ENCODE measurements around the gene GRK2. TPM values are rescaled to one million over a fixed set of nuclear protein-coding genes. Genes with fewer than 3 reads are reported as not detected.

Gene GRK2
- total RNA-seq, 3 donors from 2014 or later = 41.1 to 52.8 (median 52.1) TPM

GRCh38 chr11:67265633-67266448 lies 432 bp upstream of the GRK2 start:
- Histone ChIP-seq H3K9me3 (no peaks in the 10 kb centered on the region), H3K27ac (peak overlapping the region; percentile 83 to 92), H3K4me3 (peak overlapping the region in 2 of 3 donors; percentile 35 to 99), H3K27me3 (no peaks in the 10 kb centered on the region), H3K36me3 (no peaks in the 10 kb centered on the region), H3K4me1 (peaks cover 11 to 49% of the 10 kb centered on the region in 2 donors)
- DNase-seq (ENCODE audit: low spot score in 2 of 2) = peak in 1 of 2 donors; percentile 82
- intact Hi-C loops (cut with DNase I; ENCODE audit: low total_unique reads) = no loop called here
- TF ChIP-seq CTCF (IDR thresholded peaks at IDR 0.05) = peak; percentile 47 to 88 (median 64)
- TF ChIP-seq POLR2A (IDR thresholded peaks at IDR 0.05) = no peak
- peak in 1 of 3 donors; percentile 46 for TF ChIP-seq POLR2AphosphoS5 (IDR thresholded peaks at IDR 0.05)

GRCh38 chr11:67267188-67268080 lies 1.2 kb downstream of the GRK2 start:
- H3K27me3 ChIP-seq = no peaks in the 10 kb centered on the region
- no peaks in the 10 kb centered on the region for H3K9me3 ChIP-seq
- no peaks in the 10 kb centered on the region for H3K36me3 ChIP-seq
- peak overlapping the region; percentile 86 to 92 for H3K27ac ChIP-seq
- TF ChIP-seq CTCF (IDR thresholded peaks at IDR 0.05) = no peak
- no peak for TF ChIP-seq POLR2A (IDR thresholded peaks at IDR 0.05)
- TF ChIP-seq POLR2AphosphoS5 (IDR thresholded peaks at IDR 0.05) = no peak
- peaks cover 23 to 55% of the 10 kb centered on the region in 2 donors for H3K4me1 ChIP-seq
- peak overlapping the region; percentile 94 to 99 (median 96) for H3K4me3 ChIP-seq
- intact Hi-C loops (cut with DNase I; ENCODE audit: low total_unique reads) = loop anchor here (2.0 kb wide), 1 partner anchor 57 kb away; no protein-coding TSS in a partner anchor
- no peak for DNase-seq (ENCODE audit: low spot score in 2 of 2)

- H3K4me3 ChIP-seq = peak overlapping the region; percentile 94 to 99 (median 96)
- peak overlapping the region; percentile 86 to 92 for H3K27ac ChIP-seq
- no peak for DNase-seq (ENCODE audit: low spot score in 2 of 2)
- intact Hi-C loops (cut with DNase I; ENCODE audit: low total_unique reads) = loop anchor here (2.0 kb wide), 1 partner anchor 56 kb away; no protein-coding TSS in a partner anchor
- TF ChIP-seq POLR2A (IDR thresholded peaks at IDR 0.05) (no peak), POLR2AphosphoS5 (IDR thresholded peaks at IDR 0.05) (no peak), CTCF (IDR thresholded peaks at IDR 0.05) (no peak)
- peaks cover 29 to 55% of the 10 kb centered on the region in 2 donors for H3K4me1 ChIP-seq
- no peaks in the 10 kb centered on the region for H3K9me3 ChIP-seq
- H3K36me3 ChIP-seq = no peaks in the 10 kb centered on the region
- H3K27me3 ChIP-seq = no peaks in the 10 kb centered on the region
Observed at GRCh38 chr11:67268081-67268961, 2.0 kb downstream of the GRK2 start.

- Histone ChIP-seq H3K9me3 (no peaks in the 10 kb centered on the region), H3K27ac (peak overlapping the region; percentile 74 to 92), H3K4me3 (peak overlapping the region; percentile 5 to 99 (median 7)), H3K36me3 (no peaks in the 10 kb centered on the region), H3K27me3 (no peaks in the 10 kb centered on the region), H3K4me1 (peaks cover 34 to 58% of the 10 kb centered on the region in 2 donors)
- intact Hi-C loops (cut with DNase I; ENCODE audit: low total_unique reads) = loop anchor here (2.0 kb wide), 1 partner anchor 56 kb away; no protein-coding TSS in a partner anchor
- no peak for DNase-seq (ENCODE audit: low spot score in 2 of 2)
- TF ChIP-seq POLR2A (IDR thresholded peaks at IDR 0.05) (no peak), POLR2AphosphoS5 (IDR thresholded peaks at IDR 0.05) (no peak), CTCF (IDR thresholded peaks at IDR 0.05) (no peak)
Observed at GRCh38 chr11:67268962-67269268, 2.6 kb downstream of the GRK2 start.
